ENCODE results near the gene RIMKLB. TPM values are rescaled to one million over a fixed set of nuclear protein-coding genes. Genes with fewer than 3 reads are reported as not detected.
"Not testable (repeated sequence)": the region's sequence is repeated elsewhere in the genome, so short reads cannot be mapped to it uniquely, and the experiment has no call there.

Gene RIMKLB
- polyA plus RNA-seq, 4 donors: 9.5 to 42.7 (median 23.9) TPM

DNA sequence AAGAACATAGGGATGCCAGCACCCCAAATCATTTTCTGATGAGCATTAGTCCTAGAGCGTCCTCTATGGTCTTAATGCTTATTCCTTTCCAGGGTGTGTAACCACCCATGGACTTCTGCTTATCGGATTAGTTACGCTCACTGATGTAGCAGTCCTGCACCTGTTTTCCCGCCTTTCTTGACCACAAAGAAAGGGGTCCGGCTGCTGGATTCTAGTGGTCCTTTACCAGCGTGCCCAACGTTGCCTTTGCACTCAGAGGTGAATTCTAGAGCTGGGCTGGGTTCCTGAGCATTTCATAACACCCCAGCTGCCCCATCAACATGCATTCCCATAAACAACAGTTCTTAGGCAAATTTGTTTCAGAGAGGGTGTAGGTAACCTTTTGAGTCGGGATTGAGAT lies 68.3 kb downstream of the RIMKLB start:
- not testable (repeated sequence) for H3K27me3 ChIP-seq (ENCODE audit: control insufficient read depth in 3 of 3, insufficient read depth in 3 of 3, low read length in 3 of 3); H3K36me3 ChIP-seq (ENCODE audit: control insufficient read depth in 3 of 3, insufficient read depth in 2 of 3, low read depth in 1 of 3, low read length in 3 of 3); DNase-seq; H3K4me1 ChIP-seq (ENCODE audit: control insufficient read depth in 3 of 3, insufficient read depth in 2 of 3, low read depth in 1 of 3, low read length in 2 of 3); H3K27ac ChIP-seq (ENCODE audit: low read depth in 1 of 3, low read length in 2 of 3); FAIRE-seq; H3K4me3 ChIP-seq (ENCODE audit: low read depth in 1 of 3, low read length in 3 of 3); H3K9me3 ChIP-seq (ENCODE audit: control insufficient read depth in 2 of 2, insufficient read depth in 1 of 2, low read depth in 1 of 2, low read length in 1 of 2)
- WGBS, 3 donors: 89 to 96% (median 94%) methylated on average over 8 of the region's 8 CpGs

DNA sequence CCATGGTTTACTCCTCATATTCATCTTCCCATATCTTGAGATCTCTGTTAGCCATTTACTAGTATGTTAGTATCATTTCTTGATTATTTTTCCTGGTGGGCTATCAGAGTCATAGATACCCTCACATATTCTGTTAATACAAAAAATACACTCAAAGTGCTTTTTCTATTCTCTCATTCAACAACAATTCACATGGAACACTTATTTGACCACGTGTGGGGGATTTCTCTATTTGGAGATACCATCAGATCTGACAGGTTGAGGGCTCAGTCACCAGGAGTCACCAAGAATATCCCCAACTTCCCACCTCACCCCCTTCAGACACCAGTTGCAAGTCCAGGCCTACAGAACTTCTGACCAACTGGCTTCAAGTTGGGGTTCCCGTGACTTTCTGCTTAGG lies 72.7 kb downstream of the RIMKLB start:
- Histone ChIP-seq H3K27me3 (ENCODE audit: control insufficient read depth in 3 of 3, insufficient read depth in 3 of 3, low read length in 3 of 3) (no peaks in the 10 kb centered on the region), H3K27ac (ENCODE audit: low read depth in 1 of 3, low read length in 2 of 3) (no peak overlapping the region), H3K4me3 (ENCODE audit: low read depth in 1 of 3, low read length in 3 of 3) (no peak overlapping the region), H3K4me1 (ENCODE audit: control insufficient read depth in 3 of 3, insufficient read depth in 2 of 3, low read depth in 1 of 3, low read length in 2 of 3) (no peaks in the 10 kb centered on the region), H3K36me3 (ENCODE audit: control insufficient read depth in 3 of 3, insufficient read depth in 2 of 3, low read depth in 1 of 3, low read length in 3 of 3) (peaks cover 0 to 12% (median 2%) of the 10 kb centered on the region in 3 donors), H3K9me3 (ENCODE audit: control insufficient read depth in 2 of 2, insufficient read depth in 1 of 2, low read depth in 1 of 2, low read length in 1 of 2) (no peaks in the 10 kb centered on the region)
- no peak for FAIRE-seq
- 81 to 95% (median 91%) methylated on average over 2 of the region's 2 CpGs for WGBS, 3 donors
- DNase-seq: no peak

DNA sequence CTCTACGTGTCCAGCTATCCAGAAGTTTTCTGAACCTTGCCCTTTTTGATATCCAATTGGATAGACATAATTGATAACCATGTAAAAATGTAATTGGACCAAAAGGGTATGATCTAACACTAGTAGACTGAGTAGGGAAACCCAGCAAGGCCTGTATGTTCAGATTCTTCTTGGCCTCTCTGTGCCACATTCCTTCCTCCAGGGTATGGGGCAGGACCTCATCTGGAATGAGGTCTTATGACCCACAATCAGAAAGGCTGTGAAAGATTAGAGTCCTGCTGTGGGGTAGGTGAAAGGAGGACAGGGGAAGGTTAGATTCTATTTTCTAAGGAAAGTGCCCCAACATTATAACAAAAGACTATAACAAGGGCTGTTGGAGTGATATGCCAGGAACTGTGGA lies 73.3 kb downstream of the RIMKLB start:
- Histone ChIP-seq H3K27ac (ENCODE audit: low read depth in 1 of 3, low read length in 2 of 3) (no peak overlapping the region), H3K4me1 (ENCODE audit: control insufficient read depth in 3 of 3, insufficient read depth in 2 of 3, low read depth in 1 of 3, low read length in 2 of 3) (no peaks in the 10 kb centered on the region), H3K4me3 (ENCODE audit: low read depth in 1 of 3, low read length in 3 of 3) (no peak overlapping the region), H3K27me3 (ENCODE audit: control insufficient read depth in 3 of 3, insufficient read depth in 3 of 3, low read length in 3 of 3) (no peaks in the 10 kb centered on the region), H3K9me3 (ENCODE audit: control insufficient read depth in 2 of 2, insufficient read depth in 1 of 2, low read depth in 1 of 2, low read length in 1 of 2) (no peaks in the 10 kb centered on the region), H3K36me3 (ENCODE audit: control insufficient read depth in 3 of 3, insufficient read depth in 2 of 3, low read depth in 1 of 3, low read length in 3 of 3) (peaks cover 0 to 12% (median 2%) of the 10 kb centered on the region in 3 donors)
- 63 to 89% (median 73%) methylated on average over 1 of the region's 1 CpG for WGBS, 3 donors
- DNase-seq (peak in 1 of 2 donors; percentile 31), FAIRE-seq (no peak)

DNA sequence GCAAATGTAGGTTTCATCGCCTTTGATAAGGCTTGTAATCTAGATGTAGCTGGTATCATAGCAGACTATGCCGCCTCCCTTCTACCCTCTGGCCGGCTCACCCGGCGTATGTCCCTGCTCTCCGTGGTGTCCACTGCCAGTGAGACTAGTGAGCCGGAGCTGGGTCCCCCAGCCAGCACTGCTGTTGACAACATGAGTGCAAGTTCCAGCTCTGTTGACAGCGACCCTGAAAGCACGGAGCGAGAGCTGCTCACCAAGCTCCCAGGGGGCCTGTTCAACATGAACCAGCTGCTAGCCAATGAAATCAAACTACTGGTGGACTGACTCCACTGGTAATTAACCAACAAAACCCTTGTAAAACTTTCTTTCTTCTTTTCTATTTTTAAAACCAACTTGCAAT lies 75.7 kb downstream of the RIMKLB start:
- FAIRE-seq: no peak
- no peaks in the 10 kb centered on the region for H3K27me3 ChIP-seq (ENCODE audit: control insufficient read depth in 3 of 3, insufficient read depth in 3 of 3, low read length in 3 of 3)
- DNase-seq: no peak
- 86 to 98% (median 96%) methylated on average over 10 of the region's 10 CpGs for WGBS, 3 donors
- no peaks in the 10 kb centered on the region for H3K9me3 ChIP-seq (ENCODE audit: control insufficient read depth in 2 of 2, insufficient read depth in 1 of 2, low read depth in 1 of 2, low read length in 1 of 2)
- no peaks in the 10 kb centered on the region for H3K4me1 ChIP-seq (ENCODE audit: control insufficient read depth in 3 of 3, insufficient read depth in 2 of 3, low read depth in 1 of 3, low read length in 2 of 3)
- no peak overlapping the region for H3K27ac ChIP-seq (ENCODE audit: low read depth in 1 of 3, low read length in 2 of 3)
- H3K36me3 ChIP-seq (ENCODE audit: control insufficient read depth in 3 of 3, insufficient read depth in 2 of 3, low read depth in 1 of 3, low read length in 3 of 3): peaks cover 0 to 5% (median 2%) of the 10 kb centered on the region in 3 donors
- no peak overlapping the region for H3K4me3 ChIP-seq (ENCODE audit: low read depth in 1 of 3, low read length in 3 of 3)

DNA sequence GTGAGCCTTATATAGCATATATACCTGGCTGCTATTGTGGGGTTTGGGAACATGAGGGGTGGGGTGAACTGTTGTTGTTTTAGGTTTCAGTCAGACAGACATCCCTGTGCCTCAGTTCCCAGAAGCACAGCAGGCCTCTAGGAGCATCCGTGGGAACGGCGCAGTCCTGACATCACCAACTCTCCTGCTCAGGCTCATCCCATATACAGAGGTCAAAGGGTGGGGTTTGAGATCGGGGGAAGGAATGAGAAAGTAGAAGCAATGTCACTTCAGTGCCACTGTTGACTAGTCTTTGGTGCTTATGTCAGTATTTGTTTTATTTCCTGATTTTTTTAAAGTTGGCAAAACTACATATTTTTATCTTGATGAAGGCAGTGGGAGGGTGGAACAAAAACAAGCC lies 81.5 kb downstream of the RIMKLB start:
- Histone ChIP-seq H3K9me3 (ENCODE audit: control insufficient read depth in 2 of 2, insufficient read depth in 1 of 2, low read depth in 1 of 2, low read length in 1 of 2) (no peaks in the 10 kb centered on the region), H3K27me3 (ENCODE audit: control insufficient read depth in 3 of 3, insufficient read depth in 3 of 3, low read length in 3 of 3) (no peaks in the 10 kb centered on the region), H3K4me1 (ENCODE audit: control insufficient read depth in 3 of 3, insufficient read depth in 2 of 3, low read depth in 1 of 3, low read length in 2 of 3) (no peaks in the 10 kb centered on the region), H3K27ac (ENCODE audit: low read depth in 1 of 3, low read length in 2 of 3) (no peak overlapping the region), H3K36me3 (ENCODE audit: control insufficient read depth in 3 of 3, insufficient read depth in 2 of 3, low read depth in 1 of 3, low read length in 3 of 3) (peaks cover 0 to 5% (median 0%) of the 10 kb centered on the region in 3 donors), H3K4me3 (ENCODE audit: low read depth in 1 of 3, low read length in 3 of 3) (no peak overlapping the region)
- DNase-seq (no peak), FAIRE-seq (no peak)
- 73 to 86% (median 86%) methylated on average over 4 of the region's 4 CpGs for WGBS, 3 donors

DNA sequence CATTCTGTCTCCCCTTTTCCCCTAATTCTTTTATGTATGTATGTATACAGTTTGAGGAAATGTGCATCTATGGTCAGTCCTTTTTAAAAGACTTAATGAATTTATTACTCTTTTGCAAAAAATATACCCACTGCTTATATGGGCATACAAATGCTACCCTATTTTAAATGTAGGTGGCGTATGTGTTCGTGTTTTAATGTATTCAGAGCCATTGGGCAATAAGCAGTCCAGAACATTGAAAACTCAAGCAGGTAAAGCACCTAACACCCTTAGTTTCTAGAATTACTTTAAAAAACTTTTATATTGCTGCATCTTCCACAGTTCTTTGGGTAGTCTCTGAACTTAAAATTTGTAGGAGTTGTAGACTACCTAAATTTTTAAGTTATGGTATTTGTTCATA lies 82.1 kb downstream of the RIMKLB start:
- FAIRE-seq: no peak
- H3K4me3 ChIP-seq (ENCODE audit: low read depth in 1 of 3, low read length in 3 of 3): no peak overlapping the region
- no peaks in the 10 kb centered on the region for H3K4me1 ChIP-seq (ENCODE audit: control insufficient read depth in 3 of 3, insufficient read depth in 2 of 3, low read depth in 1 of 3, low read length in 2 of 3)
- no peaks in the 10 kb centered on the region for H3K27me3 ChIP-seq (ENCODE audit: control insufficient read depth in 3 of 3, insufficient read depth in 3 of 3, low read length in 3 of 3)
- DNase-seq: no peak
- H3K27ac ChIP-seq (ENCODE audit: low read depth in 1 of 3, low read length in 2 of 3): no peak overlapping the region
- WGBS, 3 donors: 84 to 96% (median 89%) methylated on average over 2 of the region's 2 CpGs
- H3K36me3 ChIP-seq (ENCODE audit: control insufficient read depth in 3 of 3, insufficient read depth in 2 of 3, low read depth in 1 of 3, low read length in 3 of 3): peaks cover 0 to 5% (median 0%) of the 10 kb centered on the region in 3 donors
- H3K9me3 ChIP-seq (ENCODE audit: control insufficient read depth in 2 of 2, insufficient read depth in 1 of 2, low read depth in 1 of 2, low read length in 1 of 2): no peaks in the 10 kb centered on the region

DNA sequence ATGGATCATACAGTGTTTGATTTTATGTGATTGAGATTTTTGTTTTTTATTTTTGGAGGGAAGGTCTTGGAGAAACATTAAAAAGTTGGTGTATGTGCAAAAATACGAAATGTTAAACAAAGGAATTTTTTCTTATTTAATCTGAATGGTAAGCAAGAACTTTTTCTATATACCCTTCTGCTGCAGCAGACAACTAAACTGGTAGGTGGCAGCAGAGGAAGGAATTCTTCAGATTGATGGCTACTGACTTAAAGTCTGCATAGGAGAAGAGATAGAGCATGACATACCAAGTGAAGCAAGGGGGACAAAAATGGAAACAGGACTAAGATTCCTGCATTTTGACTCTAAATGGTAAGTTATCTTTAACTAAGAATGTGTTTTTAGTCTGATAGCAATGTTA lies 82.6 kb downstream of the RIMKLB start:
- 84 to 85% (median 84%) methylated on average over 1 of the region's 1 CpG for WGBS, 3 donors
- Histone ChIP-seq H3K4me1 (ENCODE audit: control insufficient read depth in 3 of 3, insufficient read depth in 2 of 3, low read depth in 1 of 3, low read length in 2 of 3) (no peaks in the 10 kb centered on the region), H3K9me3 (ENCODE audit: control insufficient read depth in 2 of 2, insufficient read depth in 1 of 2, low read depth in 1 of 2, low read length in 1 of 2) (no peaks in the 10 kb centered on the region), H3K27me3 (ENCODE audit: control insufficient read depth in 3 of 3, insufficient read depth in 3 of 3, low read length in 3 of 3) (no peaks in the 10 kb centered on the region), H3K36me3 (ENCODE audit: control insufficient read depth in 3 of 3, insufficient read depth in 2 of 3, low read depth in 1 of 3, low read length in 3 of 3) (peaks cover 0 to 5% (median 0%) of the 10 kb centered on the region in 3 donors), H3K4me3 (ENCODE audit: low read depth in 1 of 3, low read length in 3 of 3) (no peak overlapping the region), H3K27ac (ENCODE audit: low read depth in 1 of 3, low read length in 2 of 3) (no peak overlapping the region)
- DNase-seq (peak; percentile 4 to 14), FAIRE-seq (no peak)

DNA sequence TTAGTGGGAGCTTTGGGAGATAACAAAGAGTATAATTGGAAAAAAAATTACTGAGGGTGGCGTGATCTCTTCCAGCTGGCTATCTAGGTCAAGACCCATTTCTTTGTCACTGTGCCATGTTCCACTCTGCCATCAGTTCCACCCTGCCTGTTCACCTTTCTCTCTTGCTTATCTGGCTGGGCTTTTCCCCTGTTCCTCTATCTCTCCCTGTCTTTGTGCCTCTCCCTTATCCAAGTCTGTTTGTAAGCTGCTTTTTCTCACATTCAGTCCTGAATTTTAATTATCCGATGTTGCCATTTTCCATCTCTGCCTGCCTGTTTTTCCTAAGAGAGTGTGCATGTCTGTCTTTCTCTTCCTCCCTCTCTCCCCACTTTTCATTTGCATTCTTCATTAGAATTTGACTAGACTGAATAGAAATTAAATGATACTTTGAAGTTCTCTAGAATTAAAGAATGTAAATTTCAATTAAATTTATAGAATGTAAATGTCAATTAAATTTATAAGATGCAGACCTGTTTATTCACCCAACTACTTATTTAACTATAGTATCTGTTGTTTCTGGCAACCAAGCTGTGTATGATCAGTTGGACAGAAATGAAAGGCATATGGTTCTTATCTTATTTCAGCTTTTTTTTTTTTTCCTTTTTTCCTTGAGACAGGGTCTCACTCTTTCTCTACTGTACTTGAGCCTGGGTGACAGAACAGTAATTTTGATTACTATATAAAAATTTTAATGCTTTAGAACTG lies 83.8 kb downstream of the RIMKLB start:
- Histone ChIP-seq H3K4me3 (ENCODE audit: low read depth in 1 of 3, low read length in 3 of 3) (no peak overlapping the region), H3K4me1 (ENCODE audit: control insufficient read depth in 3 of 3, insufficient read depth in 2 of 3, low read depth in 1 of 3, low read length in 2 of 3) (no peaks in the 10 kb centered on the region), H3K36me3 (ENCODE audit: control insufficient read depth in 3 of 3, insufficient read depth in 2 of 3, low read depth in 1 of 3, low read length in 3 of 3) (peaks cover 0 to 5% (median 0%) of the 10 kb centered on the region in 3 donors), H3K27me3 (ENCODE audit: control insufficient read depth in 3 of 3, insufficient read depth in 3 of 3, low read length in 3 of 3) (peaks cover 0 to 2% (median 0%) of the 10 kb centered on the region in 3 donors), H3K9me3 (ENCODE audit: control insufficient read depth in 2 of 2, insufficient read depth in 1 of 2, low read depth in 1 of 2, low read length in 1 of 2) (no peaks in the 10 kb centered on the region), H3K27ac (ENCODE audit: low read depth in 1 of 3, low read length in 2 of 3) (no peak overlapping the region)
- 79 to 87% (median 83%) methylated on average over 2 of the region's 2 CpGs for WGBS, 3 donors
- FAIRE-seq (no peak), DNase-seq (no peak)
